GM21825 (cell line): ENCODE data around the gene GOLGA1.
A peak's percentile ranks its signal among the peaks of the same experiment; 100 is the strongest.

ENCODE experiments used
- ATAC-seq: cut with Tn5 transposase; IDR thresholded peaks from one replicate; pipeline ENCODE4 v1.9.1; 2021; ENCODE audit warnings: mild to moderate bottlenecking, moderate library complexity; ENCODE audit not compliant: unreplicated experiment

GOLGA1 gene

GRCh38 chr9:124886866-124887492 lies 53.9 kb downstream of the GOLGA1 start:
- no peak for ATAC-seq

GRCh38 chr9:124886461-124886860 lies 54.4 kb downstream of the GOLGA1 start:
- no peak for ATAC-seq

GRCh38 chr9:124885551-124885950 lies 55.3 kb downstream of the GOLGA1 start:
- ATAC-seq: no peak

- ATAC-seq: no peak
Measured at GRCh38 chr9:124884376-124884775, 56.5 kb downstream of the GOLGA1 start.

- no peak for ATAC-seq
Measured at GRCh38 chr9:124882231-124882630, 58.7 kb downstream of the GOLGA1 start.

- no peak for ATAC-seq
Measured at GRCh38 chr9:124881138-124881743, 59.6 kb downstream of the GOLGA1 start.

GRCh38 chr9:124880501-124880900 lies 60.4 kb downstream of the GOLGA1 start:
- ATAC-seq: no peak

GRCh38 chr9:124879226-124879625 lies 61.7 kb downstream of the GOLGA1 start:
- no peak for ATAC-seq

GRCh38 chr9:124878518-124878917 lies 62.4 kb downstream of the GOLGA1 start:
- no peak for ATAC-seq

- ATAC-seq: no peak
Measured at GRCh38 chr9:124878021-124878420, 62.9 kb downstream of the GOLGA1 start.

GRCh38 chr9:124877021-124877782 lies 63.7 kb downstream of the GOLGA1 start:
- ATAC-seq: no peak

GRCh38 chr9:124875501-124875900 lies 65.4 kb downstream of the GOLGA1 start:
- ATAC-seq: no peak

- no peak for ATAC-seq
Measured at GRCh38 chr9:124873664-124874063, 67.2 kb downstream of the GOLGA1 start.

GRCh38 chr9:124871156-124871561 lies 69.7 kb downstream of the GOLGA1 start:
- no peak for ATAC-seq

GRCh38 chr9:124870723-124871122 lies 70.2 kb downstream of the GOLGA1 start:
- no peak for ATAC-seq

GRCh38 chr9:124869986-124870560 lies 70.8 kb downstream of the GOLGA1 start:
- ATAC-seq: peak; percentile 40

- ATAC-seq: peak; percentile 1
Measured at GRCh38 chr9:124869466-124869985, 71.4 kb downstream of the GOLGA1 start.

GRCh38 chr9:124868511-124869465 lies 72.1 kb downstream of the GOLGA1 start:
- peak; percentile 70 for ATAC-seq

- ATAC-seq: no peak
Measured at GRCh38 chr9:124863371-124863871, 77.5 kb downstream of the GOLGA1 start.
